ENCODE data around the gene RBFOX2.

DNA sequence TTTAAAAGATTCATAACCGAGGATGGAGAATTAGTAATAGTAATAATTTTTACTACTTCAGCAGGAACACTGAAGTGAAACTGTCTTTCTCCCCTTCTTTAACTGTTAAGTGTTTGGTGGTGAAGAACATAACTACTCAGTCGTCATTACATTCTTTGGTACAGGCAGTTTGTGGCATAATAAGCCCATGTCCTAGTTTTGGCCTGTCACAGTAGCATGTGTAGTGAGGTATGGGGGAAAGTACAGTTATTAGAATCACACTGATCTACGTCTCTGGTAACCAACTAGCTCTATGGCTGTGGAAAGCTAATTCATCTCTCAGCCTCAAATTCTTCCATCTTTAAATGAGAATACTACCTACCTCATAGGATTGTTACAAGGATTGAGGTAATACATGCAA is 71.8 kb downstream of the RBFOX2 start:
- no peak for TF ChIP-seq SMC3 (IDR thresholded peaks at IDR 0.05; ENCODE audit: borderline replicate concordance, low read length)
- TF ChIP-seq BHLHE40 (IDR thresholded peaks at IDR 0.05; ENCODE audit: borderline replicate concordance in 1 of 2, low read depth in 2 of 2, low read length in 1 of 2): no peak
- TF ChIP-seq YY1 (IDR thresholded peaks at IDR 0.05; ENCODE audit: low read depth, low read length): no peak
- TF ChIP-seq, protein P1, sequence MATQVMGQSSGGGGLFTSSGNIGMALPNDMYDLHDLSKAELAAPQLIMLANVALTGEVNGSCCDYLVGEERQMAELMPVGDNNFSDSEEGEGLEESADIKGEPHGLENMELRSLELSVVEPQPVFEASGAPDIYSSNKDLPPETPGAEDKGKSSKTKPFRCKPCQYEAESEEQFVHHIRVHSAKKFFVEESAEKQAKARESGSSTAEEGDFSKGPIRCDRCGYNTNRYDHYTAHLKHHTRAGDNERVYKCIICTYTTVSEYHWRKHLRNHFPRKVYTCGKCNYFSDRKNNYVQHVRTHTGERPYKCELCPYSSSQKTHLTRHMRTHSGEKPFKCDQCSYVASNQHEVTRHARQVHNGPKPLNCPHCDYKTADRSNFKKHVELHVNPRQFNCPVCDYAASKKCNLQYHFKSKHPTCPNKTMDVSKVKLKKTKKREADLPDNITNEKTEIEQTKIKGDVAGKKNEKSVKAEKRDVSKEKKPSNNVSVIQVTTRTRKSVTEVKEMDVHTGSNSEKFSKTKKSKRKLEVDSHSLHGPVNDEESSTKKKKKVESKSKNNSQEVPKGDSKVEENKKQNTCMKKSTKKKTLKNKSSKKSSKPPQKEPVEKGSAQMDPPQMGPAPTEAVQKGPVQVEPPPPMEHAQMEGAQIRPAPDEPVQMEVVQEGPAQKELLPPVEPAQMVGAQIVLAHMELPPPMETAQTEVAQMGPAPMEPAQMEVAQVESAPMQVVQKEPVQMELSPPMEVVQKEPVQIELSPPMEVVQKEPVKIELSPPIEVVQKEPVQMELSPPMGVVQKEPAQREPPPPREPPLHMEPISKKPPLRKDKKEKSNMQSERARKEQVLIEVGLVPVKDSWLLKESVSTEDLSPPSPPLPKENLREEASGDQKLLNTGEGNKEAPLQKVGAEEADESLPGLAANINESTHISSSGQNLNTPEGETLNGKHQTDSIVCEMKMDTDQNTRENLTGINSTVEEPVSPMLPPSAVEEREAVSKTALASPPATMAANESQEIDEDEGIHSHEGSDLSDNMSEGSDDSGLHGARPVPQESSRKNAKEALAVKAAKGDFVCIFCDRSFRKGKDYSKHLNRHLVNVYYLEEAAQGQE (IDR thresholded peaks at IDR 0.05; ENCODE audit: low read depth, low read length): no peak
- TF ChIP-seq, protein P2, sequence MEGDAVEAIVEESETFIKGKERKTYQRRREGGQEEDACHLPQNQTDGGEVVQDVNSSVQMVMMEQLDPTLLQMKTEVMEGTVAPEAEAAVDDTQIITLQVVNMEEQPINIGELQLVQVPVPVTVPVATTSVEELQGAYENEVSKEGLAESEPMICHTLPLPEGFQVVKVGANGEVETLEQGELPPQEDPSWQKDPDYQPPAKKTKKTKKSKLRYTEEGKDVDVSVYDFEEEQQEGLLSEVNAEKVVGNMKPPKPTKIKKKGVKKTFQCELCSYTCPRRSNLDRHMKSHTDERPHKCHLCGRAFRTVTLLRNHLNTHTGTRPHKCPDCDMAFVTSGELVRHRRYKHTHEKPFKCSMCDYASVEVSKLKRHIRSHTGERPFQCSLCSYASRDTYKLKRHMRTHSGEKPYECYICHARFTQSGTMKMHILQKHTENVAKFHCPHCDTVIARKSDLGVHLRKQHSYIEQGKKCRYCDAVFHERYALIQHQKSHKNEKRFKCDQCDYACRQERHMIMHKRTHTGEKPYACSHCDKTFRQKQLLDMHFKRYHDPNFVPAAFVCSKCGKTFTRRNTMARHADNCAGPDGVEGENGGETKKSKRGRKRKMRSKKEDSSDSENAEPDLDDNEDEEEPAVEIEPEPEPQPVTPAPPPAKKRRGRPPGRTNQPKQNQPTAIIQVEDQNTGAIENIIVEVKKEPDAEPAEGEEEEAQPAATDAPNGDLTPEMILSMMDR (IDR thresholded peaks at IDR 0.05 in 2 of 3, conservative IDR thresholded peaks at IDR 0.05 in 1 of 3; ENCODE audit: control insufficient read depth in 2 of 3, extremely low read depth in 1 of 3, insufficient read depth in 1 of 3, low read depth in 3 of 3, low read length in 3 of 3): no peak
- TF ChIP-seq GABPA (IDR thresholded peaks at IDR 0.05; ENCODE audit: low read depth): no peak
- no peak for TF ChIP-seq RCOR1 (conservative IDR thresholded peaks at IDR 0.05; ENCODE audit: low read depth, low read length)
- TF ChIP-seq POLR2AphosphoS5 (IDR thresholded peaks at IDR 0.05; ENCODE audit: low read length): no peak
- no peak for TF ChIP-seq MEF2A (IDR thresholded peaks at IDR 0.05; ENCODE audit: insufficient read depth, low read depth, low read length)

Data from GM12878 (cell line).